NCI-H2081 treated with DMSO at 0.1 percent for 48 hours (cell line): ENCODE results near the gene MECP2.

Source experiments
- DNase-seq: peaks from one replicate; lab custom pipeline; 2025; lab: John Stamatoyannopoulos, UW

The MECP2 gene

GRCh38 chrX:154115750-154116149, 18.2 kb upstream of the MECP2 start:
- no peak for DNase-seq

GRCh38 chrX:154115071-154115470, 17.6 kb upstream of the MECP2 start:
- no peak for DNase-seq

GRCh38 chrX:154114652-154115051, 17.1 kb upstream of the MECP2 start:
- DNase-seq, result no peak

- DNase-seq, result no peak
Observed at GRCh38 chrX:154113729-154114128, 16.2 kb upstream of the MECP2 start.

DNA sequence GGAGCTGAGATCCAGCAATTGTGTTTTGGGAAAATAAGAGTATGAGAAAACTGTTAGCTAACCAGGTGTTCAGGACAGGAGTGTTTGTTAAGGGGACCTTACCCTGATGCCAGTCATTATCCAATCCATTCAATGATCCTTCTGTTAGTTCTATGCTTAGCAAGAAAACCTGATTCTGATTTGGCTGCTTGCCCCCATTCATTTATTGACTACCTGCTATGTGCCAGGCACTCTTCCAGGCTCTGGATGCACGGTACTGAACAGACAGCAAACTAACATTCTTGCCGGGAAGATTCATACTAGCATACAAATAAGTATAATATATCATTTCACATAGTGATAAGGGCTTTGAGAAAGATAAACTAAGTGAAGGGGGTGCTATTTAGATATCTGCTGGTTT, 1.0 kb upstream of the MECP2 start:
- DNase-seq, result no peak

DNA sequence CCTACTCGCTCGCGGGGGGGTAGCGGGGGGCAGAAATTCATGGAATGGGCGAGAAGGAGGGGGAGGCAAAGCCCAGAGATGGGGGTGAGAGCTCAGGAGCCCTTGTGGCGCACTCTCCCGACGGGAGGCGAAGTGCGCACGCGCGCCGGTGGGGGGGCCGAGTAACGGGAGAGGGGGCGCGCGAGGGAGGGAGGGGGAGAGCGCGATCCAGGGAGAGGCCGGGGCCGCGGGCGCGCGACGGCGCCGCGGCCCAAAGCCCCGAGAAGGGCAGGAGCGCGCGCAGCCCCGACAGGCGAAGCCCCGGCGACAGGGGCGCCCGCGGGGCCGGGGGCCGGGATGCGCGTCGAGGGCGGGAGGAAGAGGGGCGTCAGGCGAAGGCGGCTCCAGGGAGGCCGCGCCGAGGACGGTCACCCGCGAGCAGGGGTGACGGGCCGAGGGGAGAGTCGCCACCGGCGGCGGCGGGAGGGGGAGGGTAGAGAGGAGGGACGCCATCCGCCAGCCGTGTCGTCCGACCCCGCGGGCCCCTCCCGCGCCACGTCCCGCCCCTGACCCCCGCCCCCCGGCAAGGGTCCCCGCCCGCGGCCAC, 421 bp downstream of the MECP2 start:
- no peak for DNase-seq

DNA sequence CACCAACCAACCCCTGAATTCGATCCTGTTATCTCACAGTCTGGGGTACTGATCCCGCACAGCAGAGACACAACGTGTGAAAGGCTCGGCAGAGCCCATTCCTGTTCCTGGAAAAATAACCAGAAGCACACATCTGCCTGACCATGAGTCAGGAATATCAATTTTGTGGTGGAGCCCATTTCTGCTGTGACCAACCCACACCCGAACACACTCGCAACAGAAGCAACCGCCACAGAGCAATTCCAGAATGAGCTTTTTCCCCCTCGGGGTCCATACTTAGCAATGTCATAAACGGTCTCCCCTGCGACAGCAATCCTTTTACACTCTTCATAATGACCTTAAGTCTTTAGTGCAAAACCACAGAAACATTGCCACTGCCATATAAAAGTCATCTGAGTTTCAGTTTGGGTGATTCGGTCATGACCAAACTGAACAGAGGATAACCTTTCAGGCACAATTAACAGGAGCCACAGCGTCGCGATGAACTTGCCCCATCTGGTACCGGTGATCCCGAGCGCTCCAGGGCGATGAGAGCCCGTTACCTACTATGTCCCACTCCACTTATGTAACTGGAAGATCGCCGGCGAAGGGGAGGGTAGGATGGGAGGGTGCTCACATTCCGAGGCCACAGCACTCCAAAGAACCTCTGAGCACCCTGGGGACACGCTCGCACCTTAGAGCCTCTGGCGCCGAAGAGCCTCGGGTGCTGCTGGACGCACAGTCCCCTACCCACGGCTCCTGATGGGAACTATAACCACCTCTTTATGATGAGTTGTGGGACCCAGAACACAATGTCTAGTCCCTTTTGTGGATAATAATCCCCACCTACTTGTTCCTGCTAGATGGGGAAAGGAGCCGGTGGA, 1.1 kb downstream of the MECP2 start:
- no peak for DNase-seq

GRCh38 chrX:154094833-154095232, 2.7 kb downstream of the MECP2 start:
- no peak for DNase-seq

- no peak for DNase-seq
Observed at GRCh38 chrX:154093965-154094364, 3.6 kb downstream of the MECP2 start.

GRCh38 chrX:154092371-154092770, 5.1 kb downstream of the MECP2 start:
- no peak for DNase-seq

- no peak for DNase-seq
Observed at GRCh38 chrX:154091678-154092077, 5.8 kb downstream of the MECP2 start.

DNA sequence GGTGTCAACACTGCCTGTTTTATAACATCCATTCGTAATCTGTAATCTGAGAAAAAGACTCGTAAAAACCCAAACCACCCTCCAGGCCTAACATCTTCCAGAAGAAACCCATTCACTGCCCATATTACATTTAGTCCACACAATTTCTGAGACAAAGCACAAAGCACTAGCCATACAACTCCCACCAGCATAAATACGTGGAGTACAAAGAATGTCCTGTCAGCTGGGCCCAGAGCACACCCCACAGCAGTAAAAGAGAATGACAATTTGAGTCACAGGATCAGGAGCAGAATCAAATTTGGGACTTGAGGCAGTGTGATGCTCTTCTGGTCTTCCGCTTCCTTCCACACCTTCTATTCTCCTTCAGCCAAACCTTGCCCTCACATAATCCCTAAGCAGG, 6.8 kb downstream of the MECP2 start:
- no peak for DNase-seq

- no peak for DNase-seq
Observed at GRCh38 chrX:154084449-154085300, 12.8 kb downstream of the MECP2 start.

- DNase-seq, result no peak
Observed at GRCh38 chrX:154083126-154083517, 14.4 kb downstream of the MECP2 start.

DNA sequence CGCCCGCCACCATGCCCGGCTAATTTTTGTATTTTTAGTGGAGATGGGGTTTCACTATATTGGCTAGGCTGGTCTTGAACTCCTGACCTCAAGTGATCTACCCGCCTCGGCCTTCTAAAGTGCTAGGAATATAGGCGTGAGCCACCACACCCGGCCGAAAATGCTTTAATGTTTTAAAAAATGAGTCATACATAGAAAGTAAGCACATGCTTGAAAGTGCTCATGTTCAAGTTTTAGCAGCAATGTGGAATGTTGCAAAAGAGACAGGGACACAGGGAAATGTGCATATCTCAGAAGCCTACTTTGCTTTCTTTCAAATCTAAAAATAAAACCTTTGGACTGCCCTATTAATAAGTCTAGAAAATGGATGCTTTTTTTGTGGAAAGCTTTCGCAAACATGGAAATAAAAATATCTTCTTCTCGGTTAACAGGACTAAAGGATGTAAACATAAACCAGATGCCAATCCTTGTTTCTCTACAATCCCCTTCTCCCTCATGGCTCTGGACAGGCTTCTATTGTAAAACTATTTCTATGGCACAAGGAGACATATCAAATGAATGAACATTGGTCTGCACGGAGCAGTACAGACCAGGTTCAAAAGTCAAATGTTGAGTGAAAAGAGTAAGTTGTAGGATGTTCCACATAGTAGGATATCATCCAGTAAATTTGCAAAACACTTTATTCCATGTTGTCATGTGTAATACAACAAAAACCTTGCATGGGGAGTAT, 15.0 kb downstream of the MECP2 start:
- DNase-seq, result no peak

- no peak for DNase-seq
Observed at GRCh38 chrX:154077101-154077500, 20.4 kb downstream of the MECP2 start.

DNA sequence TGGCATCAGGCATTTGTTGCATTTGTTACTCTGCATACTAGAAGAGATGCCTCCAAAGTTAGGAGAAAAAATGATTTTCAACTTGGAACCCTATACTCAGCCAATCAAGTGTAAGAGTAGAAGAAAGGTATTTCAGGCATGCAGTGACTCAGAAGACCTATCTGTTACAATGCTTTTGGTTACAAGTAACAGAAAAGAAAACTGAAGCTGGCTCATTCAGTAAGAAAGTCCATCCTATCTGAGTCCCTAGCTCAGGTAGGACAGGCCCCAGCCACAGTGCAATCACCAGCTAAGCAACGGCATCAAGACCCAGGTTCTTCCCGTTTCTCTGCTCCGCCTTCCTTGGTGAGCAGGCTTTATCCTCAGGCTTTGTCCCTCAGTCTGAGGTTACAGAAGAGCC, 23.3 kb downstream of the MECP2 start:
- no peak for DNase-seq

- no peak for DNase-seq
Observed at GRCh38 chrX:154072192-154072591, 25.3 kb downstream of the MECP2 start.

- no peak for DNase-seq
Observed at GRCh38 chrX:154068560-154068959, 29.0 kb downstream of the MECP2 start.

DNA sequence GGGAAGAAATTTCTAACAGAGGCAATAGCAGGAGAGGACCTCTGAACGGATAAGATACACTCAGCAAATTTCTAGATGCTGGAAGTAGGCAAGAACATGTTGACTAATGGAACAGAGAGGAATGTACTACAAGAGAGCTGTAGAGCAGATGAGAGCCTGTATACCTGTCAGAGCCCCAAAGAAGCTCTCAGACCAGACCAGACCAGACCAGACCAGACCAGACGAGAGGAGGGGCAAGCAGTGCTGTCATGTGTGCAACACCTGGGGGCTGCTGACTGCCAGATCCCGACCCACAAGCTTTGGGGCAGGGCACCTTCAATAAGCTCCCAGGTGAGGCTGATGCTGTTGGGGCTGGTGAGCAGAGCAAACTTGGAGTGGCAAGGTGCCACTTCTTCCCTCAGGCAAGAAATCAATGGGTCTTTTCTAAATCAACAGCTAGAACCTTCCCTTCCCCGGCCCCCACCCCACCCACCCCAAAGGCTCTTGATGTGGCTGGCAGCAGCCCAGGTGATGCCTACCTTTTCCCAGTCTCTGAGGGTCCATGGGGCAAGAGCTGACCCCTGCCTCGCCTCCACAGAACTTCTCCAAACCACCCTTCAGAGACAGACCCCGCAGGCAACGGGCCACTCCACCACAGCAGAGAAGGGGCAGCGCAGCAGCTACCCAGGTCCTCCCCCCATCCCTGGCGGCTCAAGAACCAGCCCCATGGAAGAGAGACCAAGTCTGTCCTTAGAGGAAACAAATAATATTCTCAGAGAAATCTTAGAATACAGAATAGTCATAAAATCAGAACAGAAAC, 32.7 kb downstream of the MECP2 start:
- no peak for DNase-seq

DNA sequence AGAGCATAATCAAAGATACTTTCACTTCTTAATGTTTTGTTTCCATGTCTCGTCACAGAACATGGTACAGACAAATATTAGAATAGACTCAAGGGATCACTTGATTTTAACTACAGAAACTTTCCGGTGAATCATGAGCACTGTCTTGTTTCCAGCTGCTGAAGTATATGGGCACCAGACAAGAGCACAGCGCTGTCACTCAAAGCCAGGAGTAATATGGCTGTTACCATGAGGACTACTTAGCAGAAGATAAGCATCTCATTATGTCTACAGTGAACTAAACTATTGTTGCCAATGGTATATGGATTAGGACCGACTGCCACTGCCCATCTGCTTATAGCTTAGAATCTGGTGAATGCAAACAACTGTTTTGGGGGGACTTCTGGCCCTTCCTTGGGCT, 34.3 kb downstream of the MECP2 start:
- no peak for DNase-seq
